HCT116 (cell line): ENCODE results near the gene USH1G.

Experiments
- CTCF ChIP-seq, 3 experiments: fragments of 200-600 bp in 1 of 3; sonication (generic) in 1 of 3; IDR thresholded peaks in 2 of 3; conservative IDR thresholded peaks in 1 of 3; 2 replicates each; pipeline ENCODE4 v1.5.1; 2012 to 2017; ENCODE audit warnings: low read depth in 2 of 3, low read length in 2 of 3, antibody characterized with exemption in 1 of 3, borderline replicate concordance in 1 of 3, control low read depth in 1 of 3, mild to moderate bottlenecking in 1 of 3, mixed read lengths in 1 of 3, mixed run types in 1 of 3, moderate library complexity in 1 of 3; ENCODE audit not compliant: insufficient read depth in 1 of 3
- EZH2 ChIP-seq: fragments of 200-600 bp; sonication (generic); IDR thresholded peaks from 2 replicates; pipeline ENCODE4 v1.6.1; 2017; ENCODE audit warnings: antibody characterized with exemption, mixed run types
- EZH2phosphoT487 ChIP-seq: fragments of 200-600 bp; IDR thresholded peaks from 2 replicates; pipeline ENCODE4 v1.6.1; 2018; ENCODE audit warnings: antibody characterized with exemption, borderline replicate concordance
- JUND ChIP-seq: IDR thresholded peaks from 2 replicates; pipeline ENCODE4 v1.6.1; 2012
- POLR2A ChIP-seq: IDR thresholded peaks from 2 replicates; pipeline ENCODE4 v1.7.0; 2011; ENCODE audit warnings: borderline replicate concordance; ENCODE audit not compliant: insufficient read depth, insufficient read length; ENCODE audit errors: extremely low read depth
- RAD21 ChIP-seq: IDR thresholded peaks from 2 replicates; pipeline ENCODE4 v1.6.1; 2012; ENCODE audit warnings: low read depth, mild to moderate bottlenecking
- SP1 ChIP-seq: IDR thresholded peaks from 2 replicates; pipeline ENCODE4 v1.6.1; 2012; ENCODE audit warnings: low read depth
- TCF7L2 ChIP-seq: IDR thresholded peaks from 2 replicates; pipeline ENCODE4 v1.7.0; 2011; ENCODE audit warnings: borderline replicate concordance, inconsistent platforms; ENCODE audit not compliant: insufficient read depth, insufficient read length; ENCODE audit errors: extremely low read depth
- YY1 ChIP-seq: IDR thresholded peaks from 2 replicates; pipeline ENCODE4 v1.6.1; 2011; ENCODE audit warnings: low read length, low read depth, moderate library complexity, mild to moderate bottlenecking; ENCODE audit not compliant: insufficient replicate concordance; ENCODE audit errors: extremely low read depth
- ZFX ChIP-seq: fragments of 450-650 bp; IDR thresholded peaks from 2 replicates; pipeline ENCODE4 v1.6.1; 2017
- ZNF274 ChIP-seq: fragments of 200-500 bp; sonication (Bioruptor generic); IDR thresholded peaks from 2 replicates; pipeline ENCODE4 v1.6.1; 2014; ENCODE audit warnings: mild to moderate bottlenecking, low read depth, low read length, inconsistent platforms
- TF ChIP-seq, protein P1 (sequence below): IDR thresholded peaks from 2 replicates; pipeline ENCODE4 v1.6.1; 2012
- TF ChIP-seq, protein P2 (sequence below): IDR thresholded peaks from 2 replicates; pipeline ENCODE4 v1.6.1; 2011; ENCODE audit warnings: mild to moderate bottlenecking, low read length, moderate library complexity; ENCODE audit not compliant: insufficient replicate concordance; ENCODE audit errors: extremely low read depth
- TF ChIP-seq, protein P3 (sequence below): IDR thresholded peaks from 2 replicates; pipeline ENCODE4 v1.6.1; 2012

- TF ChIP-seq ZFX (no peak), EZH2 (no peak), POLR2A (no peak), CTCF (IDR thresholded peaks at IDR 0.05 in 2 of 3, conservative IDR thresholded peaks at IDR 0.05 in 1 of 3; ENCODE audit: borderline replicate concordance in 1 of 3, insufficient read depth in 1 of 3, low read depth in 2 of 3, low read length in 2 of 3) (no peak), SP1 (no peak), JUND (no peak), YY1 (no peak), EZH2phosphoT487 (no peak), RAD21 (no peak), TCF7L2 (no peak), ZNF274 (no peak)
- TF ChIP-seq, protein P1, sequence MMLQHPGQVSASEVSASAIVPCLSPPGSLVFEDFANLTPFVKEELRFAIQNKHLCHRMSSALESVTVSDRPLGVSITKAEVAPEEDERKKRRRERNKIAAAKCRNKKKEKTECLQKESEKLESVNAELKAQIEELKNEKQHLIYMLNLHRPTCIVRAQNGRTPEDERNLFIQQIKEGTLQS = no peak
- TF ChIP-seq, protein P2, sequence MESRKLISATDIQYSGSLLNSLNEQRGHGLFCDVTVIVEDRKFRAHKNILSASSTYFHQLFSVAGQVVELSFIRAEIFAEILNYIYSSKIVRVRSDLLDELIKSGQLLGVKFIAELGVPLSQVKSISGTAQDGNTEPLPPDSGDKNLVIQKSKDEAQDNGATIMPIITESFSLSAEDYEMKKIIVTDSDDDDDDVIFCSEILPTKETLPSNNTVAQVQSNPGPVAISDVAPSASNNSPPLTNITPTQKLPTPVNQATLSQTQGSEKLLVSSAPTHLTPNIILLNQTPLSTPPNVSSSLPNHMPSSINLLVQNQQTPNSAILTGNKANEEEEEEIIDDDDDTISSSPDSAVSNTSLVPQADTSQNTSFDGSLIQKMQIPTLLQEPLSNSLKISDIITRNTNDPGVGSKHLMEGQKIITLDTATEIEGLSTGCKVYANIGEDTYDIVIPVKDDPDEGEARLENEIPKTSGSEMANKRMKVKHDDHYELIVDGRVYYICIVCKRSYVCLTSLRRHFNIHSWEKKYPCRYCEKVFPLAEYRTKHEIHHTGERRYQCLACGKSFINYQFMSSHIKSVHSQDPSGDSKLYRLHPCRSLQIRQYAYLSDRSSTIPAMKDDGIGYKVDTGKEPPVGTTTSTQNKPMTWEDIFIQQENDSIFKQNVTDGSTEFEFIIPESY = no peak
- TF ChIP-seq, protein P3, sequence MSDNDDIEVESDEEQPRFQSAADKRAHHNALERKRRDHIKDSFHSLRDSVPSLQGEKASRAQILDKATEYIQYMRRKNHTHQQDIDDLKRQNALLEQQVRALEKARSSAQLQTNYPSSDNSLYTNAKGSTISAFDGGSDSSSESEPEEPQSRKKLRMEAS = no peak
Observed at GRCh38 chr17:74881073-74881472, 42.0 kb downstream of the USH1G start.
